Measurements from ENCODE around the gene TXNDC16.
A peak's percentile ranks its signal among the peaks of the same experiment; 100 is the strongest.
"Not testable (repeated sequence)": the region's sequence is repeated elsewhere in the genome, so short reads cannot be mapped to it uniquely, and the experiment has no call there.

TXNDC16 gene

DNA sequence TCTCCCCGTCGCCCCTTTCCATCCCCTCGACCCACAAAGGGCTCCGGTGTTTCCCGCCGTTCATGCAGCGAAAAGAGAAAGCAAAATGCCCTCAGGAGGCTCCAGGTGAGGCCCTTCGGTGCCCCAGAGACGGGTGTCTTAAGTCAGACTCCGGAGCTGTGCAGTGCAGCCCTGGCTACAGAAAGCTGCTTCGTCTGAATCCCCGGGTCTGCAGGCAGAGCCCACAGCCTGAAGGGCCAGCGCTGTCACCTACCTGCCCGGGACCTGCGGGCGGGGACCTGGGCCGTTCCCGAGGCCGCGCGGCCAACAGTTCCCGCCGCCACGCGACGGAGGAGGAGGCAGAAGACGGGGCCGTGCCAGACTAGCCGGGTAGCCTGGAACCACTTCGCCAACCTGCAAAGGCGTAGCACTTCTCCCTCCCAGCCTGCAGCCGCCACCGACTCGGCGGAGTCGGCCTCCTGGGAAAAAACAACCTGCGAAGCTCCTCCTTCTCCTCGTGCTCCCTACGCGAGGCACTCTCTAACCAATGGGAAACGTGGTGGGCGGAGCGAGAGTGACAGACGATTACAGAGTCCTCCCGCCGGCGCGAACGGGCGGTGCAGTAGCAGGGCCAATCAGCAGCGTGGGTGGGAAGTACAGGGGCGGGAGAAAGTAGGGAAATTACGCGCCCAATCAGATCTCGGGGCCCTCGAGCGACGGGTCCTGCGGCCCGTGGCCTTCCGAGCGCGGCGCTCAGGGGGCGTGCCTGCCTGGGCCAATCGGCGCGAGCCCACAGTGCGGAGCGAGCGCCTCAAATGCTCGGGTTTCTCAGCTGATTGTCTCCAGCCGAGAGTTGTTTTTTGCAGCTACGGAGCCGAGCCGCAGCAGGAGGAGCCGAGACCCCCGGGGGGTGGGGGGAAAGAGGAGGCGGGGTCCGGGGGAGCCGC, at the start of gene TXNDC16, which contains the start of gene GPR137C:
TSS of gene TXNDC16 (minus strand) at position 443 of the 926 bp plus-strand sequence. CDS start 8,948 bp downstream, outside the sequence.
TSS of gene GPR137C (plus strand) at position 774 of the 926 bp plus-strand sequence. CDS start 312 bp downstream, outside the sequence.
- peak; percentile 100 for DNase-seq (ENCODE audit: low read depth)

GRCh38 chr14:52599974-52600373, 47.7 kb upstream of the TXNDC16 start:
- DNase-seq (ENCODE audit: low read depth), result no peak

- DNase-seq (ENCODE audit: low read depth), result no peak
Observed at GRCh38 chr14:52598568-52598967, 46.3 kb upstream of the TXNDC16 start.

DNA sequence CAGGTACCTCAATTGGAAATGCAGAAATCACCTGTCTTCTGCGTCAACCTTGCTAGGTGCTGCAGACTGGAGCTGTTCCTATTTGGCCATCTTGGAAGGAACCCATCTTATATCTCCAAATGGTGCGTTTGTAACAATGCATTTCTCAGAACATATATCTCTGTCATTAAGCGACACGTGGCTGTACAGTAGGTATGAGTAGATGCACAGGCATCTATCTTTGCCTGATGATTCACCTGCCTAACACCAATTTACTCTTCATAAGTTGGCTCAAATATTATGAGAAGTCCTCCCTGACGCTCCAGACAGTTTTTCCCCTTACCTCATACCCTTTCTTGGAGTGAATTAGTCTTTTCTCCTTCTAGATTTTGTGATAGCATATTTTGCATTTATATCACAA, 44.6 kb upstream of the TXNDC16 start:
- peak; percentile 41 for DNase-seq (ENCODE audit: low read depth)

GRCh38 chr14:52596320-52596719, 44.0 kb upstream of the TXNDC16 start:
- no peak for DNase-seq (ENCODE audit: low read depth)

GRCh38 chr14:52590318-52590717, 38.0 kb upstream of the TXNDC16 start:
- no peak for DNase-seq (ENCODE audit: low read depth)

GRCh38 chr14:52589646-52590045, 37.3 kb upstream of the TXNDC16 start:
- DNase-seq (ENCODE audit: low read depth), result peak; percentile 23

GRCh38 chr14:52583544-52583943, 31.2 kb upstream of the TXNDC16 start:
- DNase-seq (ENCODE audit: low read depth), result peak; percentile 52

DNA sequence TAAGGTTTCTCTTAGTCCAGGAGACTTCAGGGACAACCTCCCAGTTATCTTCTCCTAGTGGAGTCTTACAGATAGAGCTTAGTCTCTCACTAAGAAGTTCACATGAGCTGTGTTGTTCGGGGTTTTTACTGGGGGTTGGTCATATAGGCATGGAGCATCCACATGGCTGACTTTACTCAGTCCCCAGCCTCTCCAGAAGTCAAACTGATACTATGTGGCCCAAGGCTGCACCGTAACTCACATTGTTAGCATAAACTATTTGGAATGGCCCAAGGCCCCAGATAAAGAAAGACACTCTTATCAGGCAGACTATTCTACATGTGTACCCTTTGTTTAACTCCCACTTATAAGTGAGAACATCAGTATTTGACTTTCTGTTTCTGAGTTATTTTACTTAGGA, 23.6 kb upstream of the TXNDC16 start:
- DNase-seq (ENCODE audit: low read depth), result no peak

GRCh38 chr14:52568454-52568853, 16.1 kb upstream of the TXNDC16 start:
- DNase-seq (ENCODE audit: low read depth), result not testable (repeated sequence)

GRCh38 chr14:52563120-52563519, 10.8 kb upstream of the TXNDC16 start:
- DNase-seq (ENCODE audit: low read depth), result peak; percentile 83

DNA sequence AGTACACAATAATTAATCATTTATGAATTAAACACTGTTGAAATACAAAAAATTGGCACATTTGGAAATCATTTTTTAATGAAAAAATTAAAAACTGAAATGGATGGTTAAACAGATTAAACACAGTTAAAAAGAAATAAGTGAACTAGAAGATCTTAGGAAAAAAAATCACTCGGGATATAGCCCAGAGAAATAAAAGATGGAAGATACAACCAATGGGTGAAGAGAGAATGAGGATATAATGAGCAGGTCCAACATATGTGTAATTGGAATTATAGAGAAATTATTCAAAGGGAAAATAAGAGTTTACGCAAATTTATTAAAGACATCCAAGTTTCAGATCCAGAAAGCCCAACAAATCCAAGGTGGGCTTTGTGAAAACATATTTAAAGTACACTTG, 6.4 kb upstream of the TXNDC16 start:
- DNase-seq (ENCODE audit: low read depth), result no peak

GRCh38 chr14:52553671-52554575, 1.6 kb upstream of the TXNDC16 start:
- peak; percentile 88 for DNase-seq (ENCODE audit: low read depth)

DNA sequence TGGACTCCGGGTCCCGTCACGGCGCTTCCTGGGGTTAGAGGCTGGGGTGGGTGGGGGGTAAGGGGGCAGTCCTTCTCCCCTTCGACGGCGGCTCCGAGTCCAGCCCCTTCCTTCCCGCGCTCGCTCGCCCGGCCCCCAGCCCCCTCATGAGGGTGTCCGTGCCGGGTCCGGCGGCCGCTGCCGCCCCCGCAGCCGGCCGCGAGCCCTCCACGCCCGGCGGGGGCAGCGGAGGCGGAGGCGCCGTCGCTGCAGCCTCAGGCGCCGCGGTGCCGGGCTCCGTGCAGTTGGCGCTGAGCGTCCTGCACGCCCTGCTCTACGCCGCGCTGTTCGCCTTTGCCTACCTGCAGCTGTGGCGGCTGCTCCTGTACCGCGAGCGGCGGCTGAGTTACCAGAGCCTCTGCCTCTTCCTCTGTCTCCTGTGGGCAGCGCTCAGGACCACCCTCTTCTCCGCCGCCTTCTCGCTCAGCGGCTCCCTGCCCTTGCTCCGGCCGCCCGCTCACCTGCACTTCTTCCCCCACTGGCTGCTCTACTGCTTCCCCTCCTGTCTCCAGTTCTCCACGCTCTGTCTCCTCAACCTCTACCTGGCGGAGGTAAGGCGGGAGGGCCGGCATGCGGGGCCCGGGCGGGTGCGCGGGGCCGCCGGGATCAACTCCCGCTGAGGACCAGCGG, 831 bp upstream of the TXNDC16 start:
- DNase-seq (ENCODE audit: low read depth), result peak; percentile 52

- peak; percentile 53 for DNase-seq (ENCODE audit: low read depth)
Observed at GRCh38 chr14:52551696-52552062, 626 bp downstream of the TXNDC16 start.

- no peak for DNase-seq (ENCODE audit: low read depth)
Observed at GRCh38 chr14:52551205-52551604, 1.1 kb downstream of the TXNDC16 start.

- no peak for DNase-seq (ENCODE audit: low read depth)
Observed at GRCh38 chr14:52550661-52551060, 1.6 kb downstream of the TXNDC16 start.

DNA sequence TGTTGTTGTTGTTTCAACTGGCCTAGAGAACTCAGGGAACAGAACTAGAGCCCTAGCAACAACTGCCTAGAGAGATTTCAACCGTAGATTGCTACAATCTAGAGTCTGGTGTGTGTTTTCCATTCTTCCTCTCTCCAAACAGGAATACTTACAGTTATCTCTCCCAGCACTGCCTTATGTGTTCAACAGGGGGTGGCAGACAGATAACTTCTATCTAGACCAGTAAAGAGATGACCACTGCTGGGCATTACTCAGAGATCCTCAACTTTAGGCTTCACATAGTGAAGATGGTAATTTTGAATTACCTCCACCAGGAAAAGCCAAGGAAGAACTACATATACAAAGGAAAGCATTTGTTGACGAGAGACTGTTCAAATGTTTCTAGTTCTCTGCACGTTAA, 4.8 kb downstream of the TXNDC16 start:
- peak; percentile 10 for DNase-seq (ENCODE audit: low read depth)

DNA sequence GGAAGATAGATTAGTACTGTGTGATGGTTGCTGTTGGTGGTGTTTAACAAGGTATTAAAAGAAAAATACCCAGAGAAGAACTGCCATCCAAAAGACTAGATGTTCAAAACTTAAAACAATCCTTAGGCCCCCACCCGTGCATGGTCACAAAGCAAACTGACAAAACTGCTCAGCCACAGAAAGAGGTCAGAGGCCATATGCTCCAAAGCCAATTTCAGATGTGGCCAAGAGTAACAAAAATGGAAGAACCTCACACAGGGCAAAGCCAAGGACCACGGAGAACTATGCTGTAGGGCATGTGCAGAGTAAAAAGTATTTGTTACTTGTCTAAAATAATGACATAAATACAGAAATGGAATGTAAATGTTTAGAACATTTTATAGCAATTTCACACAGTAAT, 5.3 kb downstream of the TXNDC16 start:
- no peak for DNase-seq (ENCODE audit: low read depth)

- DNase-seq (ENCODE audit: low read depth), result no peak
Observed at GRCh38 chr14:52546318-52546670, 6.0 kb downstream of the TXNDC16 start.

GRCh38 chr14:52545584-52546317, 6.6 kb downstream of the TXNDC16 start:
- DNase-seq (ENCODE audit: low read depth), result no peak

Data from ELR (cell line).